GM20431 (cell line): ENCODE results near the gene PTPRN2.

ENCODE experiments used
- in situ Hi-C: fragments of 300-500 bp; cut with MseI, MboI; formaldehyde crosslinking; loops from one replicate; pipeline ENCODE4 v1.15.0; 2020; ENCODE audit warnings: low sequenced_read_pairs; ENCODE audit not compliant: unreplicated experiment

Gene PTPRN2

GRCh38 chr7:157759246-157759805, 828.3 kb downstream of the PTPRN2 start:
- in situ Hi-C loops = no loop called here

- in situ Hi-C loops = no loop called here
Measured at GRCh38 chr7:157758468-157759245, 829.0 kb downstream of the PTPRN2 start.

DNA sequence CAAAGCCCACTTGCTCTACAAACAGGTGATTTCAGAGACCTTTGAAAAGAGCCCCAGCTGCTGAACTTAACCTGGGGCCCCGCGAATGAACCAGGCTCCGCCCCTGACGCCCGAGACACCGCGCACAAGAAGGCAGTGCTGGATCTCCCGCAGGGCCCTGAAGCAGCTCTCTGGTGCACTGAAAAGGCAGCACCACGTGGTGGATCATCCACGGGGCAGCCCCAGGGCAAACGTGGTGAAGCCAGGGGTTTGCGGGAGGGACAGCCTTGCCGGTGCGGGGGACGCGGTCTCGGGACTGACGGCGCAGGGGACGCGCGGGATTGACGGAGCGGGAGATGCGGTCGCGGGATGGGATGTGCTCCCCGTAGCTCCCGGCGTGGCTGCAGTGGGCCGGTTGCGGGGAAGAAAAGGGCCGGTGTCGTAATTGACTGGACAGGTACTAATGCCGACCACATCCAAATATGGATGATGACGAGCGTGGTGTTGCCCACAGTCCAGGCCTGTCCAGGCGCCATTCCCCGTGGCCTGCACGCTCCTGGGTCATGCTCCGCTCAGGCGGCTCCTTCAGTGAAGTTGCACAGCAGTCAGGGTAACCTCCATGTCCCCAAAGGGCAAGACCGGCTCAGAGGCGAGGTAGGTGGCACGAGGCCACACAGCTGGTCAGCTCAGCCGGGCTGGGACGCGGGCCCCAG, 829.7 kb downstream of the PTPRN2 start:
- in situ Hi-C loops = no loop called here

DNA sequence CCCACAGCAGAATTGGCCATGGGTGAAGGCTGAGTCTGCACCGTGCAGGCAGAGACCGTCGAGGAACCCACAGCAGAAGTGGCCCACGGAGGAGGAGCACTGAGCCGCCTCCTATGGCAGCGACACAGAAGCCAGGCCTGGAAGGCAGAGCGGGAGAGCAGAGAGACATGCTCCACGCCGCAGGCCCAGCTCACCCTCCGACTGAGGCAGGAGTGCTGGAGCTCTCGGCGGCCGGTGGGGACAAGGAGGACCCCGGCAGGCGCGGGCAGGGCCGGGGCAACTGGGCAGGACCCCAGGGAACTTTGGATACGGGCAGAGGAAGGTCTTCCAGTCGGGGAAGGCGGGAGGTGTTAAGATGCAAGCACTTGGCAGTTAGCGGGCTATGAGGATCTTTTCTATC, 830.4 kb downstream of the PTPRN2 start:
- in situ Hi-C loops = no loop called here

DNA sequence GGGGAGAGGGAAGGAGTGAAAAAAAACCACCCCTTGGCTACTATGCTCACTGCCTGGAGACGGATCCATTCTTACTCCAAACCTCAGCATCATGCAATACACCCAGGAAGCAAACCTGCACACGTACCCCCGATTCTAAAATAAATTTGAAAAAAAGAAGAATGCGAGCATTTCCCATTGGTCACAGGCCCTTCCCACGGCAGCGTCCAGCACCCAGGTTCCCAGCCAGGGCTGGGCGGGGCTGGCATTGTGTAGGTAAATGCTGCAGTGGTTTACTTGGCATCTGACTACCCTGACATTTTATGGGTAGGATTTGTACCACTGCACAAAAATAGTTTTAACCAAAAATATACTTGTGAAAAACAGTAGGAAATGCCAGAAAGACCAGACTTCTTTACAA, 831.9 kb downstream of the PTPRN2 start:
- in situ Hi-C loops = no loop called here

DNA sequence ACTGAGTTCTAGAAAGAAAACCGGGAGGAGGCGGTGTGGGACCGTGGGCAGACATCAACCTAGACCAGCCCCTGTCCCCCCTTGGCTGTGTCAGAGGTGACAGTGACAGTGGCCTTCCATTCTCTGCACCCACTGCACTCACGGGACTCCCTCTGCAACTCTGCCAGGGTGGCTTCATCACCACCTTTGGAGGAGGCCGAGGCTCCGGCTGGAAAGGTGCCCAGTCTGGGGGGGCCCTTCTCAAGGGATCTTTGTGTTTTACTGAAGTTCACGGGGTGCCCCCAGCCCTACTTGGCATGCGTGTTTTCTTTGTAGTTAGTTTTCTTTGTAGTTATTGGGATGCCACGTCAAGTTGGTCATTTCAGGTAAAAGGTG, 833.2 kb downstream of the PTPRN2 start:
- in situ Hi-C loops = no loop called here

DNA sequence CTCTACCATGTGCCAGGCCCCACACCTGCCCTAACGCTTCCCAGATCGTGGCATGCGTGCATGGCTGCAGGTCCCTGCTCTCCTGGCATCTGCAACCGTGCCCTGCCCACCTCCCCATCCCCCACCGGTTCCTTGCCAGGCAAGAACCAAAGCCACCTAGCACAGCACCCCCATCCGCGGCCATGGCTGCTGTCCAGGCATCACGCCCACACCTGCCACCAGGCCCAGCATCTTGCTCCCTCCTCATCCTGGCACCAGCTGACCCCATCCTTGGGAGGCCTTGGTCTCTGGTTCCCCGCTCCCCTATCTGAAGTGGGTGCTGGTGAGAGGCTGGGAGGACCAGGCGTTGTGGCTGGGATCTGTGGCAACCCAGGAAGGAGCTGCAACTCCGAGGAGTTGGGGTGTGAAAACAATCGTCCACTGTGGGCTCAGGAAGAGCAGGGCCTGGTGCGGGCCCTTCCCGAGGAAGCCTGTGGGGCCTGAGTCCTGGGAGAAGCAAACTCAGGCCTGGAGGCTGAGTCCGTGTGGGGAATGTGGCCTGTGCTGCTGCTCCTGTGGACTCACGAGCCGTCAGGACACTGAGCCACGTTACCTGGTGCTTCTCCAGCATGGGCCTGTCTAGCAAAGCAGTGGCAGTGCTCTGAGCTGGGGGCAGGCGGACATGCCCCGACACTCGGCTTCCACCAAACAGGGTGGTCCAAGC, 833.8 kb downstream of the PTPRN2 start:
- in situ Hi-C loops = no loop called here

DNA sequence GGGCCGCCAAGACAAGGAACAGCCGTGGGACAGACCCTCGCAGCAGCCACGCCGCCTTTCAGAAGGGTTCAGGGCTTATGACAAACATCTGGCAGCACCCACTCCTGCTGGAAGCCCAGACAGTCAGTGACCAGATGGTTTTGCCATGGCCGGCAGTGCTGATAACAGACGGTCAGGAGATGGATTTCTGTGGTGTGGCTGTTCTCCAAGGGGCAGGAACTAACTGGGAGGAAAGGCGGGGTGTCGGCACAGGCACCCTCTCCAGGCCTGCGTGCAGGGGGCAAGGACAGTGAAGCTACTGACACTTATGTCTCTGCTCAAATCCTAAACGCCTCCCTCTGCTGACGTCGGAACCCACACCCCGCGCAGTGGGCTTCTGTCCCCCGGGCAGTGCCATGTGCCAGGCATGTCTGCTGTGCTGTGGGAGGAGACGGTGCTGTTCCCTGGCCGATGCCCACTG, 834.8 kb downstream of the PTPRN2 start:
- in situ Hi-C loops = no loop called here

DNA sequence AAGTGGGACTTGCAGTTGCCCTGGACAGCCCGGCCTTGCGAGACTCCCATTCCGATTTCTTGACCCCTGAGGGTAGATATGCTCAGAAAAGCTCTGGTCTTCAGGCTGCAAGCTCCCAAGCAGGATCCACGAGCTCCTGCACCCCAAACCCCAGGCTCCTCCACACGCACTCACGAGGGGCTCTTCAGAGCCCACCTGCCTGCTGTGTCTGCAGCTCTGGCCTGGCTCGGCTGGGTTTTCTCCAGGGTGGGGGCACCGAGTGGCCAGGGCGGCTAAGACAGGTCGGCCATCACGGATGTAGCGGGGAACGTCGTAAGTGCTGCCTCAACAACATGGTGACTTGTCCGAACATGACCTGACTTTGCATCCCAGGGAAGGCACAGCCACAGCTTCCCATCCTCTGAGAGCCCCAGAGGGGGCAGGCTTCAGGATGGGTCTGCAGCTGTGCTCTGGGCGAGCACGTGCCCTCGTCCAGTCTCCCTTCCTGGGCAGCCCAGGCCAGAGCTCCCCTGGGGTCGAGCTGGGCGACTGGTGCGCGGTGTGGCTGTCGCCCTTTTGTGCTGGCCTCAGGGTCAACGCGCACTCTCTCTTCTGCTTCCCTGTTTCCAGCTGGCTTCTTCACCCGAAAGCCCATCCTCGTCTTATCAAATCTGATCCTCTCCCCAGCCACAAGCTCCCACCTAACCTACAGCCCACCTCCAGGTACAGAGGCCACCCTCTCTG, 835.5 kb downstream of the PTPRN2 start:
- in situ Hi-C loops = no loop called here

- in situ Hi-C loops = no loop called here
Measured at GRCh38 chr7:157751406-157751805, 836.2 kb downstream of the PTPRN2 start.

DNA sequence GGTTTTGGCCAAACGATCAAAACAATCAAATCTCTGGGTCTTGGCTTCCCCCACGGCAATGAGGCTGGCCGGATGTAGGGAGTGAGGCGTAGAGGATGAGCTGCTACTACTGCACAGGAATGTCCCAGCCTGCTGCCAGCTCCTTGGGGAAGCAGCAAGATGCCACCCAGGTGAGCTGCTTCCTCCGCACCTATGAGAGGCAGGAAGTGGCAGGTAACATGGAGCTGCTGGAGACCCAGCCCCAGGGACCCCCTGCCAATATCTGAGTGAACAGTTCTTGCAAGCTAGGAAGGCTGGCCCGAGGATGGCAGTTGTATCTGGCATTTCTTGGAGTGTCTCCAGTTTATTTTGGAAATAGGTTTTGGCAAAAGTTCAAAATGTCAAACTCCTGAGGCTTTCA, 837.3 kb downstream of the PTPRN2 start:
- in situ Hi-C loops = no loop called here

- in situ Hi-C loops = no loop called here
Measured at GRCh38 chr7:157745721-157746709, 841.6 kb downstream of the PTPRN2 start.

DNA sequence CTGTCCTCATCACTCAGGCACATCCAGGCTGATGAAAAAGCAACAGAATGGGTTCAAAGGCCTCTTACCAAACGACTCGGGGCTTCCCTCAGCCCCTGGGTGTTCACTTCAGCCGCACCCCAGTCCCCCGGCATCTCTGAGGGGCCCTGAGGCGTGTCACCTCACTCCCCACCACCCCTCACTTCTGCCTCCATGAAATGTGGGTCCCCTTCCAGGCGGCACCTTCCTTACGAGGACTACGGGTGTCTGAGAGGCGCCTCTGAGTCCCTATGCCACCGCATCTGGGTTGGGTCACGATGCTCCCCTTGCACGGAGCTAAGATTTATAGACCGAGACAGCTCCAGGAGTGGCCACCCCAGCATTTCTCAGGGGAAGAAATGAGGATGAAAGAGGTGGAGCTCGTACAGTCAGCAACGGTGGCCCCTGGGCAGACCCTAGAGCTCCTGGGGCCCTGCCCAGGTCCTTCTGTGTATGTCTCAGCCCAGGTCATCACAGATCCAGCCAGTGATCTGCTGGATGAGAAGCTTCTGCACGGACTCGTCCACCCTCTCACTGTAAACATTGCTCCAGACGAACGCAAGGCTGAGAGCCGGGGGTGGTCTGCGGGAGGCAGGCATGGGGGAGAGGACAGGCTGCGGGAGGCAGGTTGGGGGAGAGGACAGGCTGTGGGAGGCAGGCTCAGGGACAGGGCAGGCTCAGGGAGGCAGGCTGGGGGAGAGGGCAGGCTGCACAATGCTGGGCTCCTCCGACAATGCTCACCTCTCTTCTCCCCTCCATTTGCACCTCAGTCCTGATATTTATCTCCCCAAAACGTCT, 842.6 kb downstream of the PTPRN2 start:
- in situ Hi-C loops = no loop called here

GRCh38 chr7:157743781-157744525, 843.7 kb downstream of the PTPRN2 start:
- in situ Hi-C loops = no loop called here

DNA sequence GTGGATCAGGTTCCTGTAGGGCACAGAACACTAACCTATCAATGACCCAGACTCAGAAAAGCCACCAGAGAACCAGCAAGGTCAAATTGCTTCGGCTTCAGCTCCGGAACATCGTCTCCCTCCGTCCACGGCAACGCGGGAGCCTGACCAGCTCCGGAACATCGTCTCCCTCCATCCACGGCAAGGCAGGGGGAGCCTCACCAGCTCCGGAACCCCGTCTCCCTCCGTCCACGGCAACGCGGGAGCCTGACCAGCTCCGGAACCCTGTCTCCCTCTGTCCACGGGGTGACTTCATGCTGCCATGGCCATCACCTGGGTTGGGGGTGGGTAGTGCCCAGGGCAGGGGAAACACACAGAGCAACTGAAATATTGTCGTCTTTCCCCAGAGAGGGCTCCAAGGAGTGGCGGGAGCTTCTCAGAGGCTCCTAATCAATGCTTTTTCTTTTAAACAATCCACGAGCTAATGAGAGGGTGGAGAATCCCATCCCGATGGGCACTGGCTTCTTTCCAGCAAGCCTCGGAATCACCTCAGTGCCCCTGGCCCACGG, 847.3 kb downstream of the PTPRN2 start:
- in situ Hi-C loops = no loop called here

DNA sequence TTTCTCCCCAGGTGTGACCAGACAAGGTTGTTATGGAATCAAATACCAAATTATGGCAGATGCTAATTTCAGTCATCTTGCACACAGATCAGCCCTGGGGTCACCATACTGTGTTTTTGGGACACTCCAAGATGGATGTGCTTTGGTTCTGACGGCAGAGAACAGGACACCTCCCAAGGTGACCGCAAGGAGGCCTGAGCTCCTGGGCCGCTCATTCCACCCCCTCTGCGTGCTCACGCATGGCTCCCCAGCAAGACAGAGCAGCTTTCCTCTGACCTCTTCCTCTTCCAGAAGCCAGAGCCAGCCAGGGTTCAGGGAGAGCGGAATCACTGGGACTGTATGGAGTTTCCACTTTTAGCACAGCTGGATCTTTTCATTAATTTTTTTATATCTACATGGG, 848.0 kb downstream of the PTPRN2 start:
- in situ Hi-C loops = no loop called here

GRCh38 chr7:157739031-157739430, 848.6 kb downstream of the PTPRN2 start:
- in situ Hi-C loops = no loop called here
